UCSD-AML1 (cell line): Measurements from ENCODE around the gene ZNF716.
"Not testable (repeated sequence)": the region's sequence is repeated elsewhere in the genome, so short reads cannot be mapped to it uniquely, and the experiment has no call there.

Experiments
- DNase-seq: peaks from one replicate; lab custom pipeline; 2025; ENCODE audit not compliant: unreplicated experiment; lab: John Stamatoyannopoulos, UW

ZNF716 gene

GRCh38 chr7:57449904-57450303 lies at the start of gene ZNF716:
ZNF716 (plus strand) TSS chr7:57450177; CDS start chr7:57450289, 112 bp downstream.
- no peak for DNase-seq

GRCh38 chr7:57400531-57401155 lies 49.3 kb upstream of the ZNF716 start:
- DNase-seq = no peak

- DNase-seq = not testable (repeated sequence)
Measured at GRCh38 chr7:57403051-57403450, 46.9 kb upstream of the ZNF716 start.

GRCh38 chr7:57403601-57404342 lies 46.2 kb upstream of the ZNF716 start:
- no peak for DNase-seq

GRCh38 chr7:57404343-57404966 lies 45.5 kb upstream of the ZNF716 start:
- no peak for DNase-seq

- DNase-seq = no peak
Measured at GRCh38 chr7:57404967-57405421, 45.0 kb upstream of the ZNF716 start.

- no peak for DNase-seq
Measured at GRCh38 chr7:57407125-57407524, 42.9 kb upstream of the ZNF716 start.

GRCh38 chr7:57412168-57412567 lies 37.8 kb upstream of the ZNF716 start:
- no peak for DNase-seq

GRCh38 chr7:57412618-57413017 lies 37.4 kb upstream of the ZNF716 start:
- no peak for DNase-seq

GRCh38 chr7:57413529-57414398 lies 36.2 kb upstream of the ZNF716 start:
- no peak for DNase-seq

- DNase-seq = no peak
Measured at GRCh38 chr7:57414415-57414814, 35.6 kb upstream of the ZNF716 start.

- no peak for DNase-seq
Measured at GRCh38 chr7:57414852-57415251, 35.1 kb upstream of the ZNF716 start.

- DNase-seq = no peak
Measured at GRCh38 chr7:57415326-57415725, 34.7 kb upstream of the ZNF716 start.

GRCh38 chr7:57415730-57416129 lies 34.2 kb upstream of the ZNF716 start:
- no peak for DNase-seq

GRCh38 chr7:57416601-57417358 lies 33.2 kb upstream of the ZNF716 start:
- DNase-seq = no peak

GRCh38 chr7:57417736-57418135 lies 32.2 kb upstream of the ZNF716 start:
- DNase-seq = no peak

GRCh38 chr7:57423768-57424167 lies 26.2 kb upstream of the ZNF716 start:
- no peak for DNase-seq

- DNase-seq = no peak
Measured at GRCh38 chr7:57424515-57425238, 25.3 kb upstream of the ZNF716 start.

GRCh38 chr7:57425239-57425944 lies 24.6 kb upstream of the ZNF716 start:
- DNase-seq = no peak
